Measurements from ENCODE around the gene COL27A1.

GRCh38 chr9:114169952-114170770 lies 14.8 kb downstream of the COL27A1 start:
- TF ChIP-seq CTCF (IDR thresholded peaks at IDR 0.05; ENCODE audit: borderline replicate concordance, extremely low read depth, low read length, poor library complexity, severe bottlenecking) (no peak), EZH2 (IDR thresholded peaks at IDR 0.05; ENCODE audit: borderline replicate concordance, low read depth, low read length, severe bottlenecking) (no peak)
